HCT116 (cell line): Measurements from ENCODE around the gene PCDH15. TPM values are rescaled to one million over a fixed set of nuclear protein-coding genes. Genes with fewer than 3 reads are reported as not detected.

Source experiments
- ATAC-seq: fragments of 200-7000 bp; cut with Tn5 transposase; 2 replicates; pipeline ENCODE4 v1.9.1; 2020; ENCODE audit warnings: mild to moderate bottlenecking, moderate library complexity
- BruUV-seq: library from RNA; stranded (reverse); fragments of 400-500 nt; replicated peaks from 2 replicates; lab custom pipeline; 2021; lab: Mats Ljungman, UMichigan
- CTCF ChIA-PET: fragments of 300-600 bp; sonication (Branson Sonifier 250); formaldehyde crosslinking; loops from one replicate; lab custom pipeline; 2021; ENCODE audit warnings: antibody characterized with exemption; lab: Charles Lee
- POLR2A ChIA-PET: fragments of 300-600, 350-600 bp; sonication (Branson Sonifier 250); formaldehyde crosslinking; loops from one replicate; lab custom pipeline; 2021; ENCODE audit warnings: antibody characterized with exemption; lab: Charles Lee
- RAD21 ChIA-PET, 2 experiments: fragments of 300-600 bp; sonication (Branson Sonifier 250); formaldehyde crosslinking; loops; one replicate each; lab custom pipeline; 2023; ENCODE audit warnings: low total read pairs in 2 of 2; ENCODE audit not compliant: uncharacterized antibody in 2 of 2, unreplicated experiment in 2 of 2, low non-redundant PET in 1 of 2; lab: Charles Lee
- DNase-seq: peaks from one replicate; pipeline ENCODE4 v3.0.0-alpha.2; 2010; ENCODE audit warnings: low read depth, low spot score
- H2AFZ ChIP-seq: fragments of 200-600 bp; shearing (Covaris generic), sonication (generic); 2 replicates; pipeline ENCODE4 v1.6.1; 2017; ENCODE audit warnings: low read depth, mixed run types, mixed read lengths, antibody characterized with exemption, low read length; ENCODE audit not compliant: poor library complexity, severe bottlenecking
- H3K27ac ChIP-seq: 2 replicates; pipeline ENCODE4 v1.5.1; 2012; ENCODE audit warnings: low read depth, low read length
- H3K27me3 ChIP-seq: fragments of 200-600 bp; sonication (generic); 2 replicates; pipeline ENCODE4 v1.6.1; 2016; ENCODE audit warnings: mixed run types, low read length, mixed read lengths; ENCODE audit not compliant: insufficient read depth
- H3K36me3 ChIP-seq, 2 experiments: fragments of 200-500 bp in 1 of 2; fragments of 200-600 bp in 1 of 2; sonication (Bioruptor generic) in 1 of 2; sonication (generic) in 1 of 2; 2 replicates each; pipeline versions ENCODE4 v1.5.1 to v1.6.1; 2014 to 2016; ENCODE audit warnings: low read length in 2 of 2, inconsistent platforms in 1 of 2, mixed read lengths in 1 of 2, mixed run types in 1 of 2; ENCODE audit not compliant: insufficient read depth in 2 of 2, control insufficient read depth in 1 of 2
- H3K4me1 ChIP-seq, 2 experiments: fragments of 200-600 bp in 1 of 2; sonication (generic) in 1 of 2; 2 replicates each; pipeline versions ENCODE4 v1.5.1 to v1.6.1; 2012 to 2017; ENCODE audit warnings: low read length in 2 of 2, inconsistent platforms in 1 of 2, mild to moderate bottlenecking in 1 of 2, mixed read lengths in 1 of 2, mixed run types in 1 of 2, moderate library complexity in 1 of 2; ENCODE audit not compliant: insufficient read depth in 2 of 2, control insufficient read depth in 1 of 2
- H3K4me2 ChIP-seq: fragments of 200-600 bp; sonication (generic); 2 replicates; pipeline ENCODE4 v1.6.1; 2017; ENCODE audit warnings: mixed run types, low read length, mixed read lengths
- H3K4me3 ChIP-seq, 2 experiments: fragments of 200-600 bp in 1 of 2; sonication (generic) in 1 of 2; replicated peaks in 1 of 2; 2 replicates each; pipeline ENCODE4 v1.5.1; 2011 to 2016; ENCODE audit warnings: low read length in 2 of 2, control low read depth in 1 of 2, low read depth in 1 of 2, mild to moderate bottlenecking in 1 of 2, mixed read lengths in 1 of 2, mixed run types in 1 of 2
- H3K79me2 ChIP-seq: fragments of 200-600 bp; sonication (generic); 2 replicates; pipeline ENCODE4 v1.6.1; 2017; ENCODE audit warnings: mild to moderate bottlenecking, mixed run types, low read length, moderate library complexity, mixed read lengths; ENCODE audit not compliant: insufficient read depth
- H3K9ac ChIP-seq: fragments of 200-600 bp; sonication (generic); 2 replicates; pipeline ENCODE4 v1.6.1; 2016; ENCODE audit warnings: low read length, mixed read lengths
- H3K9me2 ChIP-seq: fragments of 200-600 bp; sonication (generic), shearing (Covaris generic); 2 replicates; pipeline ENCODE4 v1.6.1; 2017; ENCODE audit warnings: mixed run types, mild to moderate bottlenecking, moderate library complexity; ENCODE audit not compliant: insufficient read depth
- H3K9me3 ChIP-seq, 2 experiments: fragments of 200-500 bp in 1 of 2; fragments of 200-600 bp in 1 of 2; sonication (Bioruptor generic) in 1 of 2; sonication (generic) in 1 of 2; 2 replicates each; pipeline ENCODE4 v1.6.1; 2014 to 2017; ENCODE audit warnings: low read length in 2 of 2, mixed read lengths in 2 of 2, inconsistent platforms in 1 of 2, low read depth in 1 of 2, mild to moderate bottlenecking in 1 of 2, mixed run types in 1 of 2, moderate library complexity in 1 of 2; ENCODE audit not compliant: control insufficient read depth in 1 of 2, insufficient read depth in 1 of 2
- H4K20me1 ChIP-seq: fragments of 200-600 bp; sonication (generic), shearing (Covaris generic); 2 replicates; pipeline ENCODE4 v1.6.1; 2017; ENCODE audit warnings: mixed run types, mild to moderate bottlenecking, moderate library complexity; ENCODE audit not compliant: insufficient read depth
- CBX3 ChIP-seq: IDR thresholded peaks from 2 replicates; pipeline ENCODE4 v1.6.1; 2012; ENCODE audit warnings: low read depth
- EGR1 ChIP-seq: IDR thresholded peaks from 2 replicates; pipeline ENCODE4 v1.6.1; 2012; ENCODE audit warnings: low read depth
- ELF1 ChIP-seq: IDR thresholded peaks from 2 replicates; pipeline ENCODE4 v1.6.1; 2012; ENCODE audit warnings: low read depth, borderline replicate concordance
- EZH2 ChIP-seq: fragments of 200-600 bp; sonication (generic); IDR thresholded peaks from 2 replicates; pipeline ENCODE4 v1.6.1; 2017; ENCODE audit warnings: antibody characterized with exemption, mixed run types
- EZH2phosphoT487 ChIP-seq: fragments of 200-600 bp; IDR thresholded peaks from 2 replicates; pipeline ENCODE4 v1.6.1; 2018; ENCODE audit warnings: antibody characterized with exemption, borderline replicate concordance
- FOSL1 ChIP-seq: IDR thresholded peaks from 2 replicates; pipeline ENCODE4 v1.6.1; 2012; ENCODE audit warnings: low read depth
- POLR2A ChIP-seq: IDR thresholded peaks from 2 replicates; pipeline ENCODE4 v1.7.0; 2011; ENCODE audit warnings: borderline replicate concordance; ENCODE audit not compliant: insufficient read depth, insufficient read length; ENCODE audit errors: extremely low read depth
- RAD21 ChIP-seq: IDR thresholded peaks from 2 replicates; pipeline ENCODE4 v1.6.1; 2012; ENCODE audit warnings: low read depth, mild to moderate bottlenecking
- SRF ChIP-seq: IDR thresholded peaks from 2 replicates; pipeline ENCODE4 v1.6.1; 2012; ENCODE audit warnings: low read depth
- TCF7L2 ChIP-seq: IDR thresholded peaks from 2 replicates; pipeline ENCODE4 v1.7.0; 2011; ENCODE audit warnings: borderline replicate concordance, inconsistent platforms; ENCODE audit not compliant: insufficient read depth, insufficient read length; ENCODE audit errors: extremely low read depth
- ZFX ChIP-seq: fragments of 450-650 bp; IDR thresholded peaks from 2 replicates; pipeline ENCODE4 v1.6.1; 2017
- intact Hi-C: fragments of 100-400 bp; cut with micrococcal nuclease; formaldehyde crosslinking; loops from 2 replicates; pipeline ENCODE4 v1.10.0; 2022
- total RNA-seq: library from RNA; stranded (reverse); gene quantifications from one replicate; pipeline ENCODE4 v1.2.1, GENCODE V29; 2021; ENCODE audit not compliant: unreplicated experiment
- TF ChIP-seq, protein P1 (sequence below): IDR thresholded peaks from 2 replicates; pipeline ENCODE4 v1.6.1; 2012
- TF ChIP-seq, protein P2 (sequence below), 3 experiments: fragments of 200-600 bp in 1 of 3; sonication (generic) in 1 of 3; IDR thresholded peaks in 2 of 3; conservative IDR thresholded peaks in 1 of 3; 2 replicates each; pipeline ENCODE4 v1.5.1; 2012 to 2017; ENCODE audit warnings: low read depth in 2 of 3, low read length in 2 of 3, antibody characterized with exemption in 1 of 3, borderline replicate concordance in 1 of 3, control low read depth in 1 of 3, mild to moderate bottlenecking in 1 of 3, mixed read lengths in 1 of 3, mixed run types in 1 of 3, moderate library complexity in 1 of 3; ENCODE audit not compliant: insufficient read depth in 1 of 3
- TF ChIP-seq, protein P3 (sequence below): IDR thresholded peaks from 2 replicates; pipeline ENCODE4 v1.6.1; 2012

Gene PCDH15
- total RNA-seq, 1 experiment from 2014 or later: not detected

DNA sequence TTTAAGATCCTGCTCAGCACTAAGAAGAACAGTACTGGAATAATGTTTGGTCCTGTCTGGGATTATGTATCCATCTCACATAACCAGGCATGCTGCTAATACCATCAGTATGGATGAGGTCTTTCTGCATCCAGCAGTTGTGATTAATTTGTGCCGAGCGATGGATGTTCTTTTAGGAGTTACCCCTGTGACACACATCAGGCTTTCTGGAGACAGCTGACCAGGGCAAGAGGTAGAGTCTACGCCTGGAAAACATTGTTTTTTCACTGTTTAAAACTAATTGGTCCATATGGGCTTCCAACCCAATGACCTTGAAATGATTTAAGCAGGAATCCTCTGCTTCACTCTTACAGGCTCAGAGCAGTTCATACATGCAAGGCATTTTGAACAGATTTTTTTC is 603.0 kb downstream of the PCDH15 start:
- BruUV-seq: no TSS peak
- ChIA-PET RAD21 (no interaction called here), CTCF (no interaction called here), POLR2A (no interaction called here)
- peaks cover 0 to 9% of the 10 kb centered on the region in 2 experiments; a peak in 2 of 4 replicates for H3K9me3 ChIP-seq
- intact Hi-C loops: no loop called here
- TF ChIP-seq POLR2A (no peak), EZH2 (no peak), FOSL1 (no peak), SRF (no peak), CBX3 (no peak), TCF7L2 (no peak), ELF1 (no peak), EGR1 (no peak), ZFX (no peak)
- TF ChIP-seq, protein P1, sequence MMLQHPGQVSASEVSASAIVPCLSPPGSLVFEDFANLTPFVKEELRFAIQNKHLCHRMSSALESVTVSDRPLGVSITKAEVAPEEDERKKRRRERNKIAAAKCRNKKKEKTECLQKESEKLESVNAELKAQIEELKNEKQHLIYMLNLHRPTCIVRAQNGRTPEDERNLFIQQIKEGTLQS: no peak
- ATAC-seq (no peak), DNase-seq (no peak)
- H3K9me2 ChIP-seq: no peaks in the 10 kb centered on the region
- H4K20me1 ChIP-seq: no peaks in the 10 kb centered on the region
- H3K4me2 ChIP-seq: no peak overlapping the region
- H3K79me2 ChIP-seq: no peaks in the 10 kb centered on the region
- no peak overlapping the region for H3K27ac ChIP-seq
- no peak overlapping the region for H3K9ac ChIP-seq
- no peak overlapping the region for H2AFZ ChIP-seq
- no peaks in the 10 kb centered on the region for H3K36me3 ChIP-seq
- no peaks in the 10 kb centered on the region for H3K27me3 ChIP-seq
- H3K4me1 ChIP-seq: no peaks in the 10 kb centered on the region
- H3K4me3 ChIP-seq: no peak overlapping the region

DNA sequence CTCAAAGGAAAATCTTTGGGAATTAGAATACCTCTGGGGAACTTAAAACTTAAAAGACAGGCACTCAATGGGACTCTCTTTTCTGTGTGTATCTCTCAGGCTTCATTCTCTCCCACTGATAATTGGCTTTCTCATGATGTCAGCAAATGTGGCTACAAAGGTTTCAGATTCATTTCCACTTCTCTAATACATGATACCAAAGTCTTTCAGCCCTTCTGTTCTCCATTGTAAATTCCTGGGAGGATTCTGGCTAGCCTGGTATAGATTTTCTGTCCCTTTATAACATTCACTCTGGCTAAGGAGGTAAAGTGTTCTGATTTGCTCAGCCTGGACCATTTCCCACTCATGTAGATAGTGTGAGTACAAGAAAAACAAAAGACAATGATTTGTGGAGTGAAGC is 606.2 kb downstream of the PCDH15 start:
- peaks cover 0 to 17% of the 10 kb centered on the region in 2 experiments; a peak in 2 of 4 replicates for H3K9me3 ChIP-seq
- no peak for TF ChIP-seq ZFX
- no peak for TF ChIP-seq TCF7L2
- no peak for TF ChIP-seq RAD21
- no peak for TF ChIP-seq EZH2phosphoT487
- TF ChIP-seq EZH2: no peak
- TF ChIP-seq, protein P2, sequence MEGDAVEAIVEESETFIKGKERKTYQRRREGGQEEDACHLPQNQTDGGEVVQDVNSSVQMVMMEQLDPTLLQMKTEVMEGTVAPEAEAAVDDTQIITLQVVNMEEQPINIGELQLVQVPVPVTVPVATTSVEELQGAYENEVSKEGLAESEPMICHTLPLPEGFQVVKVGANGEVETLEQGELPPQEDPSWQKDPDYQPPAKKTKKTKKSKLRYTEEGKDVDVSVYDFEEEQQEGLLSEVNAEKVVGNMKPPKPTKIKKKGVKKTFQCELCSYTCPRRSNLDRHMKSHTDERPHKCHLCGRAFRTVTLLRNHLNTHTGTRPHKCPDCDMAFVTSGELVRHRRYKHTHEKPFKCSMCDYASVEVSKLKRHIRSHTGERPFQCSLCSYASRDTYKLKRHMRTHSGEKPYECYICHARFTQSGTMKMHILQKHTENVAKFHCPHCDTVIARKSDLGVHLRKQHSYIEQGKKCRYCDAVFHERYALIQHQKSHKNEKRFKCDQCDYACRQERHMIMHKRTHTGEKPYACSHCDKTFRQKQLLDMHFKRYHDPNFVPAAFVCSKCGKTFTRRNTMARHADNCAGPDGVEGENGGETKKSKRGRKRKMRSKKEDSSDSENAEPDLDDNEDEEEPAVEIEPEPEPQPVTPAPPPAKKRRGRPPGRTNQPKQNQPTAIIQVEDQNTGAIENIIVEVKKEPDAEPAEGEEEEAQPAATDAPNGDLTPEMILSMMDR (IDR thresholded peaks at IDR 0.05 in 2 of 3, conservative IDR thresholded peaks at IDR 0.05 in 1 of 3; ENCODE audit: borderline replicate concordance in 1 of 3, insufficient read depth in 1 of 3, low read depth in 2 of 3, low read length in 2 of 3): no peak
- TF ChIP-seq, protein P3, sequence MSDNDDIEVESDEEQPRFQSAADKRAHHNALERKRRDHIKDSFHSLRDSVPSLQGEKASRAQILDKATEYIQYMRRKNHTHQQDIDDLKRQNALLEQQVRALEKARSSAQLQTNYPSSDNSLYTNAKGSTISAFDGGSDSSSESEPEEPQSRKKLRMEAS: no peak
- TF ChIP-seq FOSL1: no peak
- no peaks in the 10 kb centered on the region for H3K79me2 ChIP-seq
- no peaks in the 10 kb centered on the region for H3K9me2 ChIP-seq
- no peaks in the 10 kb centered on the region for H3K4me1 ChIP-seq
- no peak overlapping the region for H3K4me2 ChIP-seq
- H3K36me3 ChIP-seq: no peaks in the 10 kb centered on the region
- ChIA-PET RAD21 (no interaction called here), POLR2A (no interaction called here), CTCF (no interaction called here)
- ATAC-seq (no peak), DNase-seq (no peak)
- no peak overlapping the region for H3K27ac ChIP-seq
- intact Hi-C loops: no loop called here
- BruUV-seq: no TSS peak
- H3K4me3 ChIP-seq: no peak overlapping the region
- no peaks in the 10 kb centered on the region for H3K27me3 ChIP-seq
- no peaks in the 10 kb centered on the region for H4K20me1 ChIP-seq
- no peak overlapping the region for H3K9ac ChIP-seq
- H2AFZ ChIP-seq: no peak overlapping the region
